NCI-H2227 (cell line): ENCODE data around the gene NAGPA.

Experiments
- DNase-seq: peaks from one replicate; lab custom pipeline; 2025; ENCODE audit not compliant: unreplicated experiment; lab: John Stamatoyannopoulos, UW

NAGPA gene

DNA sequence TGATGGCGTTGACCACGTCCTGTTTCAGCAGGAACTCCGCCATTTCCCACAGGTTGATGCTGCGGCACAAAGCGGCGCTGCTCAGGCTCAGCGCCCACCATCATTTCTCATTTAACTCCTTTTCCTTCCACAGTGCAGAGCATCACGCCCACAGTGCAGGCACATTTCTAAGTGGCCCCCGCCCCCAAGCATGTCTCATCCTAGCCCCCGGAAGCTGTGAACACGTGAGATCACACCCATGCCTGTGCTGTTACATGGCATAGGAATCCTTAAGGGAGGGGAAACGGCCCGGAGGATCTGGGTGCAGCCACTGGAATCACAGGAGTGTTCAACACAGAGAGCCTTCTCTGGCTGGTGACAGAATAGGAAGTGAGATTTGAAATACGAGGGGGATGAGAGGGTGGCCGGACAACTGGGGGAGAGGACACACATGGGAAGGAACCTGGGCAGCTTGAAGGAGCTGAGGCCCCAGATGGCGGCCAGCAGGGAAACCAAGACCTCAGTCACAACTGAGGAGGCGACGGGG, 4.7 kb downstream of the NAGPA start:
- no peak for DNase-seq

DNA sequence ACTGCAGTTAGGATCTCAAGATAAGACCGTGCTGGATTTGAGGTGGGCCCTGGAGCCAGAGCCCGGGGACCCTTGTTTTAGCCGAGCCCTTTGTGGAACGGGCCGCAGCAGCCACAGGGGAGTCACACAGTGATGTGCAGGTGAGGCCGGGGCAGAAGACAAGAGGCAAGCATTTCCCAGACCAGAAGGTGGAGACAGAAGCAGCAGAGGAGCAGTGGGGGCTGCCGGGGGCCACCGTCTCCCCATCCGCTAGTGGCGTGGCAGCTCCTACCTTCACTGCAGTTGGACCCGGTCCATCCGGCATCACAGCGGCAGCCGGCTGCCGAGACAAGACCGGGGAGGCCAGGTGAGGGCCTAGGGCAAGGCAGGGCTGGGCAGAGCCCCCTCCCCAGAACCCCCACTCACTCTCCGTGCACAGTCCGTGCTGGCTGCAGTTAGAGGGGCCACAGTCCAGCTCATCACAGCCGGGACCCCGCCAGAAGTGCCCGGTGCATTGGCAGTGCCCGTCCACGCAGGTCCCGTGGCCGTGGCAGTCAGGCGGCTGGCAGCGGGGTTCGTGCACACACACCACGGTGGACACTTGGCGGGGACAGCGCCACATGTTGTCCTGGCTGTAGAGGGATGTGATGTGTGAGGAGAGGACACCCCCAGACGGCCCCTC, 6.0 kb downstream of the NAGPA start:
- DNase-seq: no peak

DNA sequence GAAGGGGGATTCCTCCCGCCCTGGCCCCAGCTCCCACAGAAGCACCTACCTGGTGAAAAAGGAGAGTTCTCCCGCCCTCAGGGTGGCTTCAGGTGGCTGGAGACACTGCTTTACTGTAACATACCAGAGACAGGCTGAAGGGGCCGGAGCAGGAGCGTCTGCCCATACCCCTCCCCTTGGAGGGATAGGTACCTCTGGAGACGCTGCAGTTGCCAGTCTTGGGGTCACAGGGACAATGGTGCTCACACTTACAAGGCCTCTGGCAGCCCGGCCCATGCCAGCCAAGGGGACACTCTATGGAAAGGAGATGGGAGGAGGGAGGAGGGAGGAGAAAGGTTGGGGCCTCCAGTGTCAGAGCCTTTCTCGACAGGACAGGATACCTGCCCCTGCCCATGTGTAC, 6.6 kb downstream of the NAGPA start:
- DNase-seq: no peak

DNA sequence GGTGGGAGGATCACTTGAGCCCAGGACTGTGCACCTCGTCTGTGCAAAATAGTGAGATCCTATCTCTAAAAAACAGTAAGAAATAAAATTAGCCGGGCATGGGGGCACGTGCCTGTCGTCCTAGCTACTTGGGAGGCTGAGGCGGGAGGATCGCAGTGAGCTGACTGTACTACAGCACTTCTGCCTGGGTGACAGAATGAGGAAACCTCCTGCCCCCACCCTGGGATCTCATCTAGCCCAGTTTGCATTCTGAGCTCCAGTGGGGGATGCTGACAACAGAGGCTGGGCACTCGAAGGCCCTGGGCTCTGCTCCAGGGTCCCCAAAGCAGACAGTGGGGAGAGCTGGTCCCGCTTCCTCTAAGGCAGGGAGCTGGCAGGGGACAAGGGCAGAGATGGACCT, 7.1 kb downstream of the NAGPA start:
- no peak for DNase-seq

DNA sequence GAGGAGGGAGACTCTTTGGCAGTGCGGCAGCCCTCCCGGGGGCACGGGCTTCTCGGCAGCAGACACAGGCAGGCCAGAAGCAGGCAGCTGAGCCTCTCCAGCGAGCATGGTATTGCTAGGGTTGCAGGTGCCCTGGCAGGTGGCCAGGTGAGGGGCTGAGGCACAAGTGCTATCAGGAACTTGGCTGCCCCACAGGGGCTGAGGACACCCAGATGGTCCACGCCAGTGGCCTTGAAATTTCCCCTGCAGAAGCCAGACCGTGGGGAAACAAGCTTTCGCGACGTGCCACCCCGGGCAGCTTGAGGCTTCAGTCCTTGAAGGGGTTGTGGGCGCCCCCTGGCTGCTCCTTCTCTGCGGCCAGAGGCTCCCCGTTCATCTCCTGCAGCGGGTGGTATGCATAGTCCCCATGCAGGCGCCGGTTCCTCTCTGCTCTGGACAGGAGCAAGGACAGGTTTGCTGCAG, 8.5 kb downstream of the NAGPA start:
- peak; percentile 64 for DNase-seq

DNA sequence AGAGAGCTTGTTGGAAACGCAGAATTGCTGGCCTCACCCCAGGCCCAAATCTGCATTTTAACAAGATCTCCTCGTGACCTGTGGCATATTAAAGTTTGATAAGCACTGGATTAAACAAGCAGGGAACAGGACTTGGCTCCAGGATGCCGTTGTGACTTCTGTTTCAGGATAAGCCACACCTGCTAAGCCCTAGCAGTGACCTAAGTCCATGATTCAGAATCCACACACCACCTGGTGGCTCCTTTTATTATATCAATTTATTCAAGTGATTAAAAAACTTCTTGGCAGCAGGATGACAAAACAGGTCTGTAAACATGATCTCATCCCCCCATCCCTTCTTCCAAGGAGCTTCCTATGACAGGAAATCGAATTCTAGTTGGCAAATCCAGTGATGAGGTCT, 9.1 kb downstream of the NAGPA start:
- peak; percentile 48 for DNase-seq

DNA sequence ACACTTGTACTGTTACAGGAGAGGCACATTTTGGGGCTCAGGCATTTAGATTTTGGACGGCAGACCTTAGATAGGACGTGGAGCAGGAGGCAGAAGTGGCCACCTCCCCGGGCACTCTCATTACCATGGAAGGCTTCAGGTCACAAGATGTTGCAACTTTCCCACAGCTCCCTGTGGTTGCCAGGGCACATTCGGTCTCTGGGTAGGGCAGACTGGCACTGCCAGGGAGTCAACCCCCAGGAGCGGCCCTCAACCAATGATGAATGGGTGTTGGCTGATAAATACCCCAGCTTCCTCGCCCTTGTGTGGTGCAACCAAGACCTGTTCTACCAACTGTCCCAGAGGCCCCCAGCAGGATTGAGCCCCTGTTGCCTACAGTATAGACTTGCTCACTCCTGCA, 11.2 kb downstream of the NAGPA start:
- DNase-seq: no peak

DNA sequence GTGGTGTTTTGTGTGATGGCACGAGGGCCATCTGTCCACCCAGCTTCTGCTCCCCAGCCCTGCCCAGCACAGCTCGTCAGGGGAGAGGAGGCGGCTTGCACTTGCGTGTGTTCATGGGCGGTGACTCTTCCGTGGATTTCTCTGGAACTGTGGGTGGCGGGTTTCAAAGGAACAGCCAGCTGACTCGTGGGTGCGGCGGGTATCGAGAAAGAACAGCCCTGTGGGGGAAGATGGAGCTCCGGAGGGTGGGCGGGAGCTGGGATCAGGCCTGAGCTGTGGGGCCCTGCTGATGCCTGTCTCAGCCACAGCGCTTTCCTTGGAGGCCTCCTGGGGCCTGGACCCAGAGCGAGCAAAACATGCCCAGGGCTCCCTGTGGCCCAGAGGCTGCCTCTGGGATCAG, 13.2 kb downstream of the NAGPA start:
- DNase-seq: no peak

DNA sequence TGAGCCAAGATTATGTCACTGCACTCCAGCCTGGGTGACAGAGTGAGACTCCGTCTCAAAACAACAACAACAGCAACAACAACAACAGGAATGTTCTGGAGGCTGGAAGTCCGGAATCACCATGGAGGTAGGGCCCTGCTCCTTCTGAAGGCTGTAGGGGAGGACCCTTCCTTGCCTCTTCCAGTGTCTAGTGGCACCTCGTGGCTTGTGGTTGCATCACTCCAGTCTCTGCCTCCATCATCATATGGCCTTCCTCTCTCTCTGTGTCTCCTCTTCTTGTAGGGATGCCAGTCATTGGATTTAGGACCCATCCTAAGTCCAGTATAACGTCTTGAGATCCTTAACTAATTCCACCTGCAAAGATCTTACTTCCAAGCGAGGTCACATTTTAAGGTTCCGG, 14.0 kb downstream of the NAGPA start:
- no peak for DNase-seq

DNA sequence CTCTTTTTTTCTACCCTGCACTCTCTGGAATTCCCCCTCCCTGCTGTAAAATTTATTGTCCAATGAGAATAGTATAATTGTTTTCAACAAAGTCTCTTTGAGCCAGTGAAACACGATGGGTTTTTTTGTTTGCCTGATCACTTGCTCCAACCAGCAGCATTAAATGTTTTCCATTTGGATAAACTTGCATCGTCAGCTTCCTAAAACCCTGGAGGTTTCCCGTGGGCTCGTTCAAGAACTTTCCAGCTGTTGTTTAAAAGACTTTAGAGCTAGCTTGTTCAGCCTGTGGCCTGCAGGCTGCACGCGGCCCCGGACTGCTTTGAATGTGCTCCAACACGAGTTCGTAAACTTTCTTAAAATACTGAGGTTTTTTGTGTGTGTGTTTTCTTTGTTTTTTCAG, 14.9 kb downstream of the NAGPA start:
- DNase-seq: no peak

DNA sequence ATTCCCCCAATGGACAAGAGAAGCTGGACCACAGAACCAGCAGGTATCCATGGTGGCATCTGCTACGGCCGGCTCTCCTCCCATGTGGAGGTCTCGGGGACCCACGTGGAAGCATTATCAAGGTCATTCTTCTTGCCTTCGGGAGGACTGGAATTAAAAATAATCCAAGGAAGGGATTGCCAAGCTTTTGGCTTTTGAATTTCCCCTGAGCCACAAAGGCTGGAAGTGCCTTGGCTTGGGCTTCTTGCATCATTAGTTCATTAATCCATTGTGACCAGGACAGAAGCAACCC, 16.1 kb downstream of the NAGPA start:
- DNase-seq: no peak

DNA sequence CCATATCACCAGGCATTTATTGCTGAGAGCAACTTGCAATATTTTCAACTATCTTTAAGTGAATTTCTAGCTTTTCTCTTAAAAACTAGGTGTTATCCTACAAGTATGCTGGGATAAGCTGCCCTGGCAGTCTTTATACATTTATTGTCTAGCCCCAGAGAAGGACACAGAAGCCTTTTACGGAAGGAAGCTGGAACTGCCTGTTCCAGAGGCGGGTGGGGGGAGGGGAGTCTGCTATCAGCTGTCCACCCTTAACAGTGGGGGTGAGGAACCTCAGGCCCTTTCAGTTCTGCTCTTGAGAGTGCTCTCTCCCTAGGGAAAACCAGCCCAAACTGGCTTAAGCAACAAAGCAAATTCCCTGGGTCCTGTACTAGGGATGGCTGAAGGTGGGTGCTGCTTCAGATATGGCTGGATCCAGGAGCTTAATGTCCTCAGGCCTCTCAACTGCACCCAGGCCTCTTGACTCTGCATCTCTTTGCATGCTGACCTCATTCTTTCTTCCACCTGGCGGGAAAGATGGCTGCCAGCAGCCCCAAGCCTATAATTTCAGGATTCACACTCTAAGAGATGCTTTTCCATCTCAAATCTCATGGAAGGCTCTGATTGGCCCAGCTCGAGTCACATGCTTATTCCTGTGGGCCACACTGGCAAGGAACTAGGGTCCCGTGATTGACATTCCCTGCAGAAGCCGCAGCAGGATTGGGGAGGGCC, 16.6 kb downstream of the NAGPA start:
- no peak for DNase-seq

DNA sequence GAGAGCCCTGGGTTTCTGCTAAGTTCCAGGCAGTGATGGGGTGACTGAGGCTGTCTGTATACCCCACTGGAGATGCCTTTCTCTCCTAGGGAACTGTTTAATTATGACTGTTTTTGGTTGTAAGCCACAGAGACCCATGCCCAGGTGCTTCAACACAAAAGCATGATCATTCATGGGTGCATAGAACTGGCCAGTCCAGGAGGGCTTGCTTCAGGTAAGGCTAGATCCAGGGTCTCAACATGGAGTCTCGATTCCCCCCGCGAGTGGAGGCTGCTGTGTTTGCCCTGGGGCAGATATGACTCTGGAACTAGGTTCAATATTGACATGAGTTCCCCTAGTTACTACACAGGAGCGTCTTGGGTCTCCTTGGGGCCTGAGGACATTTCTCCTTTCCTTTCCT, 17.8 kb downstream of the NAGPA start:
- no peak for DNase-seq

DNA sequence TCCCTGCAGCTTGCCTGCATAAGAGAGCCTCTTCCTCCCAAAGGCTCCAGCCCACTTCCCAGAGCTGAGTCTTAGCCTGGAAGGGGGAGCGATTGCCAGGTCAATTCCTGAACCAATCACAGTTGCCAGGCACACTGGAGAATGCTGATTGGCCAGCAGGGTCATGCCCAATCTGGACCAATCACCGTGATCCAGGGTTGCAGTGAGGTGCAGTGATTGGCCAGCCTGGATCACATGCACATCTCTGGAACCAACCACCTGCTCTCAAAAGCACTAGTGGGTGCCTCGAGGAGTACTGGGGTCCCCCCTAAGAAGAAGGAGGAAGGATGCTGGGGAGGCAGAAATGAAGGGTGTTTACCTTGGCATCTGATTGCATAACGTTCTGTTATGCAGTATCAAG, 18.4 kb downstream of the NAGPA start:
- DNase-seq: no peak

DNA sequence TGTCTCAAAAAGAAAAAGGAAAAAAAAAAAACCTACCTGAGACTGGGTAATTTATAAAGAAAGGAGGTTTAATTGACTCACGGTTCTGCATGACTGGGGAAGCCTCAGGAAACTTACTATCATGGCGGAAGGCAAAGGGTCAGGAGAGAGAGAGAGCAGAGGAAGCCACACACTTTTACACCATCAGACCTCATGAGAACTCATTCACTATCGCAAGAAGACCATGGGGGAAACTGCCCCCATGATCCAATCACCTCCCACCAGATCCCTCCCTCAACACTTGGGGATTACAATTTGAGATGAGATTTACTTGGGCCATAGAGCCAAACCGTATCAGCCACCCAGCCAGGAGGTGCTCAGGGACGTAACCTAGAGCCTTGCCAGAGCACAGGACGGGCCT, 20.8 kb downstream of the NAGPA start:
- no peak for DNase-seq

DNA sequence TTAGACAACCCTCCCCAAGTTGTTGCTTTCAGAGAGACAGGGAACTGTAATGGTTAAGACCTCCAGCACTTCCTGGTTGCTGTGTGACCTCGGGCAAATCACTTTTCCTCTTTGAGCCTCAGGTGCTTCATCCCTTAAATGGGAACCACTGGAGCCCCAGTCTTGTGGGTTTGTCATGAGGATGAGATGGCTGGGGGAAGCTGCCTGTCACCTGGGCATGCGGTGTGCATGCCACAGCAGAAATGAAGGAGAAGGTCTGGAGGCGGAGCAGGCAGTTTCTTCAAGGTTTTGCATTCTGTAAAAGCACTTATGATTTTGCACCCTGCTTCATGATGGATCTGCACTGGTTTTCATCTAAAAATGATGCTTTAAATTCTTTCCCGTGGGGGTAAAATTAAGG, 22.1 kb downstream of the NAGPA start:
- no peak for DNase-seq

DNA sequence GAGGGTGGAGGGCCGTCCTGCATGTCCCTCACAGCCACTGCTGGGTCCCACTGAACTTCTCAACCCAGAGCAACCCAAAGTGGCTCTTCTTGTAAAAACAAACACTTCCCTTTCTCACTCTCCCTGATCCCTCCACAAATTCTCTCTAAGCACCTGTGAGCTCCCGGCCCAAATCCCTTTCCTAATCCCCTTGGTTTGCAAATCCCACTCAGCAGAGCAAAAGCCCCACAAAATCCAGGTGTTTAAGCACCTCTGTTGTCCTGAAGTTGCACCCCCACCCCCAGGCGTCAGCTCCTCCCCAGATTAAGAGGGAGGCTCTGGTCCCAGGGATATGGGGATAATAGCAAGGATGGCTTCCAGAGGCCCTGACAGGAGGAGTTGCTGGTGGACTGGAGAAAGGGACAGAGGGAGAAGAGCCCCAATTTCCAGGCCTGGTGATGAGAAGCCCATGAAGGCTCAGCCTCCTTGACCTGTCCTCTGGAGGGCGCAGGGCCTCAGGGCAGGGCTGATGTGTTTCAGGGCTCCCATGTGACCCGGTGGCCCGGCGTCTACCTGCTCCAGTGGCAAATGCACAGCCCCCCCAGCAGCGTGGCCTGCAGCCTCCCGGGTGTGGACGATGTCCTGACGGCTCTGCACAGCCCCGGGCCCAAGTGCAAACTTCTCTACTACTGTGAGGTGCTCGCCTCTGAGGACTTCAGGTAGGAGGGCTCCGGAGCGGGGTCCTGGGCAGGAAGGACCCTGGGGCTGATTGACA, 23.0 kb downstream of the NAGPA start:
- no peak for DNase-seq

DNA sequence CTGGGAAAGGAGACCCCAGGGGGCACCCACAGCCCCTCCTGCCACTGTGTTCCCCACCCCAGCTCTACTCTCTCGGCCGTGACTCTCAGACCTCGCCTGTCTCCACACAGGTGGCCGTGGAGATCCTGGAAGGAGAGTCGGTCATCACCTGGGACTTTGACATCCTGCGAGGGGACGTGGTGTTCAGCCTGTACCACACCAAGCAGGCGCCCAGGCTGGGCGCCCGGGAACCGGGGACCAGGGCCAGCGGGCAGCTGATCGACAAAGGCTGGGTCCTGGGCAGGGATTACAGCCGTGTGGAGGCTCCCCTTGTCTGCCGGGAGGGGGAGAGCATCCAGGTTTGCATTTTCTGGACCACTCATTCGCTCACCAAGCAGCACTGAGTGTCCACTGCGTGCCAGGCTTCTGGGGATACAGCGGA, 25.4 kb downstream of the NAGPA start:
- no peak for DNase-seq

DNA sequence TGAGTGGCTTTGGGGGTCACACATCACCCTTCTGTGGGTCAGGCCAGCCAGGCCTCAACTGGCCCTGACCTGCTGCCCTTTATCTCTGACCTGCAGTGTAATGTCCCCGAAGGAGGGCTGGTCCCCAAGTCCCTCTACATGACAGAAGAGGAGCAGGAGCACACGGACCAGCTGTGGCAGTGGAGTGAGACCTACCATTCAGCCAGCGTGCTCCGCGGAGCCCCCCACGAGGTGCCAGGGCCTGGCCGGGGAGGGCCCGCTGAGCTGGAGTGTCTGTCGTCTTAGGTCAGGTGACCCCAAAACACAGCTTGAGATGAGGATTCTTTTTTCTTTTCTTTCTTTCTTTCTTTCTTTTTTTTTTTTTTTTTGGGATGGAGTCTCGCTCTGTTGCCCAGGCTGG, 26.5 kb downstream of the NAGPA start:
- DNase-seq: no peak

DNA sequence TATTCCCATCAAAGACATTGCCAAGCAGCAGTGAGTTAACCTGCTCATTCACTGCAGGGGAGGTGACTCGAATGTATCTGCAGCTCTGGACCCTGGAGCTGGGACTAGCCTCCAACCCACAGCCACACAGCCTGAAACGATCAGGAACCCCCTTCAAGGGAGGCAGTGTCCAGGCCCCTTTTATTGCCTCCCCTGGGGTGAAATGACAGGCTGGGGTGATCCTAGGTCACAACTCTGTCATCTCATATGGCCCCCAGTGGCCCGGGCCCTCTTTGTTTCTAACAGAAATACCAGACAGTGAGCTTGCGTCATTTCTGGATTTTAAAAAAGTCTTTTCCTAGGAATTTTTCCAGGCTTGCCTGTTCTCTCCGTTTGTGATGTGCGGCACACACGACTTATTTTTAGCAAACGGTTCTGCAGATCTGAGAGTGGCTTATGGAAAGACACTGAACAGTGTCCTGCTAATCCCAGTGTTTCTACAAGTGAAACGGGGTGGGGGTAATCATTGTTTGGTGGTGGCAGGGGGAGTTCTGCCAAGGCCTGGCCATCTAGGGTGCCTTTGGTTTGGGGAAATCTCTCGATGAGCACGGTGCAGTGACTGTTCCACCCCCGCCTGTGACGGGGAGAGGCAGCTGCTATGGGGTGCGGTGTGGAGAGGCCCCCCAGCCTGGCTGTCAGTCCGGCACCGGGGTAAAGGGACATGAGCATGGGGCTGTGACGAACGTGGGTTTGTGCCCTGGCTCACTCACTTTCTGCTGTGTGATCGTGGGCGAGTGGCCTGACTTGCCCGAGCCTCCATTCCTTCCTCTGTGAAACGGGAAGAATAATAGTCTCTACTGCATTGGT, 27.2 kb downstream of the NAGPA start:
- no peak for DNase-seq

DNA sequence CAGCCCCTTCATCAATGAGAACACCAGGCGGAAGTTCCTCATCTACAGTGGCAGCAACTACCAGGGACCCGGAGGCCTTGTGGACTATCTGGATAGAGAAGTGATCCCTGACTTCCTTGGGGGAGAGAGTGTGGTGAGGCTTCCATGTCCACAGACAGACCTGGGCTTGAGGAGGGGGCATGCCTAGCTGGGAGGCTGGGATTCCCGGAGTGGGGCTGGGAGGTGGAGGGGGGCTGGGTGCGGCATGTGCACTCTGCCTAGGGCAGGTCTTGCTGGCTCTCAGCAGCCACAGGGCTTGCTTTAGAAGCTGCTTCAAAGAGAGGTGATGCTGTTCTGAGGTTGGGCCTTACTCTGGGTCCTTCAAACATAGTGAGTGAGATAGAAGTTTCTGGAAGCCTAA, 27.8 kb downstream of the NAGPA start:
- DNase-seq: no peak
